HepG2 (cell line): ENCODE measurements around the gene DNAJA2.

Experiments used
- TOE1 ChIP-seq: sonication (generic); formaldehyde crosslinking; IDR thresholded peaks from 2 replicates; pipeline ENCODE4 v1.4.0; 2020; ENCODE audit warnings: mild to moderate bottlenecking, missing genetic modification reagents
- ZNF335 ChIP-seq: sonication (generic); formaldehyde crosslinking; IDR thresholded peaks from 2 replicates; pipeline ENCODE4 v1.4.0; 2020; ENCODE audit warnings: missing genetic modification reagents
- TF ChIP-seq, protein P1 (sequence below): sonication (generic); formaldehyde crosslinking; IDR thresholded peaks from 2 replicates; pipeline ENCODE4 v1.4.0; 2020; ENCODE audit warnings: low read depth, missing genetic modification reagents

DNA sequence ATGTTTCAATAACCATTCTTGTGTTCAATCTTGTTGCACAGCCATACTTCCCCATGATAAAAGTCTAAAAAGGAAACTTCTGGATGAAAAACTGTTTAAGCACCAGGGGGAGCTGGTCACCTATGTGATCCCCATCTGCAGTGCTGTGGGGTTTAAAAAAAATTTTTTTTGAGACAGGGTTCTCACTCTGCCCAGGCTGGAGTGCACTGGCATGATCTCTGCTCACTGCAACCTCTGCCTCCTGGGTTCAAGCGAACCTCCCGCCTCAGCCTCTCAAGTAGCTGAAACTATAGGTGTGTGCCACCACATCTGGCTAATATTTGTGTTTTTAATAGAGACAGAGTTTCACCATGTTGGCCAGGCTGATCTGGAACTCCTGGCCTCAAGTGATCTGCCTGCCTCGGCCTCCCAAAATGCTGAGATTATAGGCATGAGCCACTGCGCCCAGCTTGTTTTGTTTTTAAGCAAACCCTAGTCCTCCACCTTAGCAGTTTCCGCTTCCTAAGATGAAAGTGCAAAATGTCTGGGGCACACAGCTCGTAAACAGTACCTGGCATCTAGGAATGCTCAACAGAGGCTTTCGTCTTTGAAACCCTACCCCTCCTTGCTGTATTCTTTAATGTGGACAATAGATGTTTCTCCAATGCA, 25.4 kb downstream of the DNAJA2 start:
- TF ChIP-seq ZNF335 (CRISPR knock-in tag): no peak
- TF ChIP-seq TOE1: no peak
- TF ChIP-seq, protein P1, sequence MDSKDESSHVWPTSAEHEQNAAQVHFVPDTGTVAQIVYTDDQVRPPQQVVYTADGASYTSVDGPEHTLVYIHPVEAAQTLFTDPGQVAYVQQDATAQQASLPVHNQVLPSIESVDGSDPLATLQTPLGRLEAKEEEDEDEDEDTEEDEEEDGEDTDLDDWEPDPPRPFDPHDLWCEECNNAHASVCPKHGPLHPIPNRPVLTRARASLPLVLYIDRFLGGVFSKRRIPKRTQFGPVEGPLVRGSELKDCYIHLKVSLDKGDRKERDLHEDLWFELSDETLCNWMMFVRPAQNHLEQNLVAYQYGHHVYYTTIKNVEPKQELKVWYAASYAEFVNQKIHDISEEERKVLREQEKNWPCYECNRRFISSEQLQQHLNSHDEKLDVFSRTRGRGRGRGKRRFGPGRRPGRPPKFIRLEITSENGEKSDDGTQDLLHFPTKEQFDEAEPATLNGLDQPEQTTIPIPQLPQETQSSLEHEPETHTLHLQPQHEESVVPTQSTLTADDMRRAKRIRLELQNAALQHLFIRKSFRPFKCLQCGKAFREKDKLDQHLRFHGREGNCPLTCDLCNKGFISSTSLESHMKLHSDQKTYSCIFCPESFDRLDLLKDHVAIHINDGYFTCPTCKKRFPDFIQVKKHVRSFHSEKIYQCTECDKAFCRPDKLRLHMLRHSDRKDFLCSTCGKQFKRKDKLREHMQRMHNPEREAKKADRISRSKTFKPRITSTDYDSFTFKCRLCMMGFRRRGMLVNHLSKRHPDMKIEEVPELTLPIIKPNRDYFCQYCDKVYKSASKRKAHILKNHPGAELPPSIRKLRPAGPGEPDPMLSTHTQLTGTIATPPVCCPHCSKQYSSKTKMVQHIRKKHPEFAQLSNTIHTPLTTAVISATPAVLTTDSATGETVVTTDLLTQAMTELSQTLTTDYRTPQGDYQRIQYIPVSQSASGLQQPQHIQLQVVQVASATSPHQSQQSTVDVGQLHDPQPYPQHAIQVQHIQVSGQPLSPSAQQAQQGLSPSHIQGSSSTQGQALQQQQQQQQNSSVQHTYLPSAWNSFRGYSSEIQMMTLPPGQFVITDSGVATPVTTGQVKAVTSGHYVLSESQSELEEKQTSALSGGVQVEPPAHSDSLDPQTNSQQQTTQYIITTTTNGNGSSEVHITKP: no peak
